Esophagus squamous epithelium (tissue), 4 donors: ENCODE results near the gene PLEKHM3.

ENCODE experiments used
- CTCF ChIP-seq, 6 experiments: fragments of 450-650 bp in 4 of 6; fragments of 200-600 bp in 2 of 6; sonication (generic) in 2 of 6; IDR thresholded peaks; one replicate each; pipeline ENCODE4 v1.5.1; 2016 to 2019; ENCODE audit warnings: antibody characterized with exemption in 6 of 6, mild to moderate bottlenecking in 4 of 6, moderate library complexity in 4 of 6
- POLR2A ChIP-seq, 4 donors: fragments of 450-650 bp; IDR thresholded peaks; one replicate each; pipeline ENCODE4 v1.6.1; 2017; ENCODE audit warnings: antibody characterized with exemption in 4 of 4, mild to moderate bottlenecking in 4 of 4, moderate library complexity in 3 of 4

- TF ChIP-seq CTCF (IDR thresholded peaks at IDR 0.05) = no peak
- no peak for TF ChIP-seq POLR2A (IDR thresholded peaks at IDR 0.05)
Observed at GRCh38 chr2:207988975-207989374, 36.4 kb downstream of the PLEKHM3 start.
